Vagina (tissue), 2 donors: ENCODE data around the gene RHCG.

Experiments
- CTCF ChIP-seq, 3 experiments: fragments of 450-650 bp in 2 of 3; fragments of 200-600 bp in 1 of 3; sonication (generic) in 1 of 3; IDR thresholded peaks; one replicate each; pipeline ENCODE4 v1.5.1; 2017 to 2019; ENCODE audit warnings: antibody characterized with exemption in 3 of 3, mild to moderate bottlenecking in 2 of 3, moderate library complexity in 2 of 3
- POLR2A ChIP-seq, 2 donors: fragments of 450-650 bp; IDR thresholded peaks; one replicate each; pipeline ENCODE4 v1.6.1; 2017; ENCODE audit warnings: antibody characterized with exemption in 2 of 2, mild to moderate bottlenecking in 2 of 2, moderate library complexity in 2 of 2

GRCh38 chr15:89495638-89496145 is 691 bp downstream of the RHCG start:
- TF ChIP-seq CTCF (IDR thresholded peaks at IDR 0.05) (no peak), POLR2A (IDR thresholded peaks at IDR 0.05) (no peak)
